H1 (cell line): Measurements from ENCODE around the gene RINT1. TPM values are rescaled to one million over a fixed set of nuclear protein-coding genes. Genes with fewer than 3 reads are reported as not detected.

Experiments
- CTCF ChIA-PET: fragments of 300-600 bp; sonication (Branson Sonifier 250); formaldehyde crosslinking; loops from one replicate; lab custom pipeline; 2021; ENCODE audit not compliant: partially characterized antibody; lab: Charles Lee
- POLR2A ChIA-PET: fragments of 300-600 bp; sonication (Branson Sonifier 250); formaldehyde crosslinking; loops from one replicate; lab custom pipeline; 2021; ENCODE audit warnings: inconsistent platforms; ENCODE audit not compliant: partially characterized antibody; lab: Charles Lee
- DNase-seq, 2 experiments: peaks; one replicate each; pipeline versions ENCODE4 v3.0.0 to v3.0.0-alpha.2; 2010 to 2022; ENCODE audit warnings: low spot score in 2 of 2, low read depth in 1 of 2, mixed read lengths in 1 of 2
- FAIRE-seq: peaks from 2 replicates; lab custom pipeline; 2011; peaks lifted over from hg19 to GRCh38; lab: Jason Lieb, UNC
- H2AFZ ChIP-seq: 2 replicates; pipeline ENCODE4 v1.8.1; 2012; ENCODE audit warnings: low read length, inconsistent platforms
- H2AK5ac ChIP-seq: 2 replicates; pipeline ENCODE4 v1.6.1; 2013; ENCODE audit warnings: low read depth, low read length
- H2BK120ac ChIP-seq: replicated peaks from 2 replicates; pipeline ENCODE3; 2013; ENCODE audit warnings: low read depth, low read length, inconsistent platforms
- H2BK12ac ChIP-seq: 2 replicates; pipeline ENCODE4 v1.6.1; 2013; ENCODE audit warnings: low read depth, low read length
- H2BK15ac ChIP-seq: 2 replicates; pipeline ENCODE4 v1.6.1; 2013; ENCODE audit warnings: low read length
- H2BK20ac ChIP-seq: 2 replicates; pipeline ENCODE4 v1.6.1; 2013; ENCODE audit warnings: low read length
- H2BK5ac ChIP-seq: 2 replicates; pipeline ENCODE4 v1.6.1; 2013; ENCODE audit warnings: low read depth, low read length
- H3K14ac ChIP-seq: 2 replicates; pipeline ENCODE4 v1.6.1; 2013; ENCODE audit warnings: inconsistent platforms; ENCODE audit not compliant: insufficient read length
- H3K18ac ChIP-seq: 2 replicates; pipeline ENCODE4 v1.6.1; 2013; ENCODE audit warnings: low read length; ENCODE audit errors: extremely low read depth
- H3K23ac ChIP-seq: 2 replicates; pipeline ENCODE4 v1.6.1; 2013; ENCODE audit warnings: inconsistent platforms; ENCODE audit not compliant: insufficient read length
- H3K23me2 ChIP-seq: 2 replicates; pipeline ENCODE4 v1.6.1; 2013; ENCODE audit warnings: low read depth, low read length
- H3K27ac ChIP-seq: 2 replicates; pipeline ENCODE4 v1.6.1; 2011; ENCODE audit warnings: low read depth, low read length, inconsistent platforms
- H3K27me3 ChIP-seq, 4 experiments: replicated peaks in 1 of 4; 1 replicate in 1 of 4; 2 replicates in 3 of 4; pipeline versions ENCODE4 v1.6.1 to v1.8.1; 2011 to 2013; ENCODE audit warnings: low read length in 3 of 4, mild to moderate bottlenecking in 3 of 4, inconsistent platforms in 2 of 4, mixed read lengths in 2 of 4, moderate library complexity in 1 of 4; ENCODE audit not compliant: control insufficient read depth in 3 of 4, insufficient read depth in 3 of 4; ENCODE audit errors: extremely low read depth in 1 of 4
- H3K36me3 ChIP-seq, 4 experiments: 2 replicates each; pipeline versions ENCODE4 v1.6.1 to v1.8.1; 2011 to 2013; ENCODE audit warnings: mild to moderate bottlenecking in 4 of 4, low read length in 3 of 4, moderate library complexity in 2 of 4, control low read depth in 1 of 4, inconsistent platforms in 1 of 4; ENCODE audit not compliant: insufficient read depth in 4 of 4, control insufficient read depth in 2 of 4
- H3K4ac ChIP-seq: replicated peaks from 2 replicates; pipeline ENCODE3; 2013; ENCODE audit warnings: low read length, low read depth, mixed read lengths, inconsistent platforms; ENCODE audit not compliant: insufficient read length
- H3K4me1 ChIP-seq, 4 experiments: replicated peaks in 1 of 4; 1 replicate in 1 of 4; 2 replicates in 3 of 4; pipeline versions ENCODE4 v1.6.1 to v1.8.1; 2011 to 2013; ENCODE audit warnings: low read length in 3 of 4, inconsistent platforms in 2 of 4, mixed read lengths in 1 of 4; ENCODE audit not compliant: insufficient read depth in 4 of 4, control insufficient read depth in 3 of 4
- H3K4me2 ChIP-seq, 2 experiments: 2 replicates each; pipeline versions ENCODE4 v1.6.1 to v1.8.1; 2011 to 2013; ENCODE audit warnings: low read depth in 2 of 2, low read length in 2 of 2, control low read depth in 1 of 2, inconsistent platforms in 1 of 2, mild to moderate bottlenecking in 1 of 2; ENCODE audit not compliant: insufficient read depth in 1 of 2
- H3K4me3 ChIP-seq, 4 experiments: fragments of 200-600, 300-600 bp in 1 of 4; sonication (generic), shearing (Covaris generic), sonication (Bioruptor Twin) in 1 of 4; 2 replicates each; pipeline versions ENCODE4 v1.5.1 to v1.8.1; 2011 to 2016; ENCODE audit warnings: low read length in 4 of 4, low read depth in 3 of 4, control low read depth in 2 of 4, inconsistent platforms in 2 of 4, mild to moderate bottlenecking in 2 of 4, mixed read lengths in 1 of 4, moderate library complexity in 1 of 4; ENCODE audit not compliant: insufficient read depth in 2 of 4; ENCODE audit errors: extremely low read depth in 1 of 4
- H3K56ac ChIP-seq: replicated peaks from 2 replicates; pipeline ENCODE3; 2013; ENCODE audit warnings: low read depth, mild to moderate bottlenecking, mixed read lengths, low read length, inconsistent platforms; ENCODE audit not compliant: insufficient read length
- H3K79me1 ChIP-seq: 2 replicates; pipeline ENCODE4 v1.6.1; 2013; ENCODE audit warnings: low read depth, low read length, control low read depth
- H3K79me2 ChIP-seq, 2 experiments: 2 replicates each; pipeline versions ENCODE4 v1.6.1 to v1.8.1; 2012 to 2013; ENCODE audit warnings: low read length in 2 of 2, mild to moderate bottlenecking in 2 of 2, inconsistent platforms in 1 of 2; ENCODE audit not compliant: insufficient read depth in 2 of 2, control insufficient read depth in 1 of 2
- H3K9ac ChIP-seq, 4 experiments: replicated peaks in 1 of 4; 1 replicate in 1 of 4; 2 replicates in 3 of 4; pipeline versions ENCODE4 v1.6.1 to v1.8.1; 2011 to 2013; ENCODE audit warnings: low read depth in 3 of 4, low read length in 3 of 4, control low read depth in 2 of 4, mild to moderate bottlenecking in 2 of 4, moderate library complexity in 2 of 4, inconsistent platforms in 1 of 4; ENCODE audit errors: extremely low read depth in 1 of 4
- H3K9me3 ChIP-seq, 2 experiments: 2 replicates each; pipeline versions ENCODE4 v1.6.1 to v1.8.1; 2012 to 2013; ENCODE audit warnings: mild to moderate bottlenecking in 2 of 2, moderate library complexity in 2 of 2, control low read depth in 1 of 2, inconsistent platforms in 1 of 2, low read depth in 1 of 2, low read length in 1 of 2, mixed read lengths in 1 of 2; ENCODE audit not compliant: insufficient read depth in 2 of 2
- H4K20me1 ChIP-seq, 2 experiments: replicated peaks in 1 of 2; 2 replicates each; pipeline versions ENCODE3 to v1.8.1; 2011 to 2013; ENCODE audit warnings: inconsistent platforms in 2 of 2, low read length in 2 of 2, mild to moderate bottlenecking in 1 of 2; ENCODE audit not compliant: insufficient read depth in 2 of 2, control insufficient read depth in 1 of 2
- H4K5ac ChIP-seq: 2 replicates; pipeline ENCODE4 v1.6.1; 2013; ENCODE audit warnings: low read length, low read depth, mixed read lengths, inconsistent platforms; ENCODE audit not compliant: insufficient read length
- H4K8ac ChIP-seq: 2 replicates; pipeline ENCODE4 v1.8.0; 2013; ENCODE audit warnings: mild to moderate bottlenecking, moderate library complexity, low read length, inconsistent platforms; ENCODE audit not compliant: insufficient read depth; ENCODE audit errors: extremely low read depth
- H4K91ac ChIP-seq: replicated peaks from 2 replicates; pipeline ENCODE3; 2013; ENCODE audit warnings: low read length, mixed read lengths, inconsistent platforms; ENCODE audit not compliant: insufficient read length
- CBX5 ChIP-seq: fragments of 300-800, 300-1000 bp; sonication (generic); IDR thresholded peaks from 2 replicates; pipeline ENCODE4 v1.7.1; 2016; ENCODE audit warnings: antibody characterized with exemption, low read length, low read depth
- FOSL1 ChIP-seq: IDR thresholded peaks from 2 replicates; pipeline ENCODE4 v1.6.1; 2011; ENCODE audit warnings: mild to moderate bottlenecking, low read depth, low read length, moderate library complexity; ENCODE audit not compliant: insufficient read depth
- GTF2F1 ChIP-seq: IDR thresholded peaks from 2 replicates; pipeline ENCODE4 v1.6.1; 2012; ENCODE audit warnings: low read depth, low read length, improper control_type of control experiment, borderline replicate concordance
- NANOG ChIP-seq: IDR thresholded peaks from 2 replicates; pipeline ENCODE4 v1.6.1; 2011; ENCODE audit warnings: low read length, low read depth, mild to moderate bottlenecking, inconsistent platforms; ENCODE audit not compliant: insufficient read depth, poor library complexity, severe bottlenecking
- RFX5 ChIP-seq: IDR thresholded peaks from 2 replicates; pipeline ENCODE4 v1.6.1; 2011; ENCODE audit warnings: low read depth, low read length, improper control_type of control experiment, borderline replicate concordance
- RNF2 ChIP-seq: fragments of 200-900, 300-1000 bp; sonication (generic); IDR thresholded peaks from 2 replicates; pipeline ENCODE4 v1.7.1; 2016; ENCODE audit warnings: borderline replicate concordance, low read depth, mild to moderate bottlenecking, antibody characterized with exemption, low read length; ENCODE audit not compliant: poor library complexity, severe bottlenecking; ENCODE audit errors: missing control alignments
- SRF ChIP-seq: IDR thresholded peaks from 2 replicates; pipeline ENCODE4 v1.6.1; 2011; ENCODE audit warnings: mild to moderate bottlenecking, low read depth, low read length, moderate library complexity
- WGBS, 2 experiments: shearing (Covaris generic) in 1 of 2; methylation state at CpG; one replicate each; pipeline versions ENCODE4 v1.1.6 to v1.1.7; 2013 to 2015; ENCODE audit warnings: low lambda C conversion rate in 2 of 2, mixed read lengths in 2 of 2, inconsistent platforms in 1 of 2, low coverage in 1 of 2, missing lambda C conversion rate in 1 of 2; ENCODE audit not compliant: insufficient replicate concordance in 2 of 2, insufficient coverage in 1 of 2, insufficient read length in 1 of 2; ENCODE audit errors: extremely low coverage in 1 of 2, missing lambda C conversion rate in 1 of 2; 5-methylcytosine and 5-hydroxymethylcytosine counted together
- polyA plus RNA-seq, 7 experiments: library from polyadenylated mRNA; depleted of rRNA in 3 of 7; stranded (reverse) in 5 of 7; unstranded in 2 of 7; fragments of >200 nt in 5 of 7; fragments of 200-250 nt in 2 of 7; gene quantifications; 1 replicate in 5 of 7; 2 replicates in 1 of 7; 4 replicates in 1 of 7; pipeline versions ENCODE4 v1.2.1 to v1.2.3, GENCODE V29; 2011 to 2013; ENCODE audit warnings: missing spikeins in 2 of 7, mixed read lengths in 2 of 7
- total RNA-seq: library from RNA; stranded (reverse); fragmentation: NEBNext Ultra II Directional; extraction: Animal tissue kit (Norgen Biotek cat#: 25700); gene quantifications from 2 replicates; pipeline ENCODE4 v1.2.1, GENCODE V29; 2021
- TF ChIP-seq, protein P1 (sequence below), 3 experiments: IDR thresholded peaks; 1 replicate in 2 of 3; 2 replicates in 1 of 3; pipeline versions ENCODE4 v1.5.1 to v1.6.1; 2011; ENCODE audit warnings: low read length in 3 of 3, mild to moderate bottlenecking in 3 of 3, inconsistent platforms in 2 of 3, low read depth in 1 of 3, moderate library complexity in 1 of 3; ENCODE audit not compliant: insufficient read depth in 1 of 3; ENCODE audit errors: control extremely low read depth in 1 of 3
- TF ChIP-seq, protein P2 (sequence below): IDR thresholded peaks from 2 replicates; pipeline ENCODE4 v1.6.1; 2011; ENCODE audit warnings: low read length, improper control_type of control experiment

RINT1 gene
- total and polyA plus RNA-seq, 2 of the 8 experiments (the other 6 are each of a cell fraction or from before 2014, with no cell fraction given) = 7.8 to 21.8 TPM

DNA sequence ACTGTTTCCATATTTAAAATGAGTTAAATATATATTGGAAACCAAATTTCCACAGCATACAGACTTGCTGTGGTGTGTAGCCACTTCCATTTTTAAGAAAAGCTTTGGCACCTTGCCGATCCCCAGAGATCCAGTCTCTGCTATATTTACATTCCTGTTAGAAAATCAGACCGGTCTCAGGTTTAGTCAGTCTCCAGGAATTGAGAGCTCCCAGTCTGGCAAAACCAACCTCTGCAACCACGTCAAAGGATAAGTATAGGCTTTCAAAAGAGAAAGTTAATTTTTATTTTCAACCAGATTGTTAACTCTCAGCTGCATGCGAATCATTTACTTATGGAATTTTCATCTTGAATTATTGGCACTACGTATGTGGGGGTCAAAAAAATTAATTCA lies 38.1 kb upstream of the RINT1 start:
- Histone ChIP-seq H4K20me1 (no peaks in the 10 kb centered on the region), H2BK15ac (no peak overlapping the region), H3K9ac (no peak overlapping the region), H3K79me2 (no peaks in the 10 kb centered on the region), H3K36me3 (peaks cover 0 to 48% (median 6%) of the 10 kb centered on the region in 4 experiments; a peak in 6 of 8 replicates), H3K18ac (no peak overlapping the region), H2BK20ac (no peak overlapping the region), H3K79me1 (no peaks in the 10 kb centered on the region; the same call in 1 of the 2 replicates), H3K14ac (no peak overlapping the region), H3K4me2 (no peak overlapping the region), H2BK120ac (no peak overlapping the region), H3K27me3 (no peaks in the 10 kb centered on the region), H3K23ac (no peak overlapping the region), H2AK5ac (no peak overlapping the region), H4K8ac (no peak overlapping the region), H3K4me1 (no peaks in the 10 kb centered on the region), H3K23me2 (no peaks in the 10 kb centered on the region), H3K56ac (no peak overlapping the region), H2AFZ (no peak overlapping the region), H2BK5ac (no peak overlapping the region), H3K9me3 (no peaks in the 10 kb centered on the region), H3K4me3 (no peak overlapping the region), H4K5ac (no peak overlapping the region), H3K27ac (no peak overlapping the region), H4K91ac (no peak overlapping the region), H2BK12ac (no peak overlapping the region), H3K4ac (no peak overlapping the region)
- FAIRE-seq = no peak
- ChIA-PET POLR2A (interaction anchor here (0.8 to 2.5 kb wide), 4 partner anchors 9 to 38 kb away, joined by 4 to 10 read pairs (median 7); partner anchors contain the start of gene RINT1), CTCF (interaction anchor here (1.0 kb wide), 2 partner anchors 37 to 571 kb away, joined by 3 read pairs; no protein-coding TSS in a partner anchor)
- 94% methylated on average over 5 of the region's 5 CpGs; no CpG with 5 or more reads in 1 of the 2 experiments for WGBS, 2 experiments
- no peak for DNase-seq
- TF ChIP-seq, protein P1, sequence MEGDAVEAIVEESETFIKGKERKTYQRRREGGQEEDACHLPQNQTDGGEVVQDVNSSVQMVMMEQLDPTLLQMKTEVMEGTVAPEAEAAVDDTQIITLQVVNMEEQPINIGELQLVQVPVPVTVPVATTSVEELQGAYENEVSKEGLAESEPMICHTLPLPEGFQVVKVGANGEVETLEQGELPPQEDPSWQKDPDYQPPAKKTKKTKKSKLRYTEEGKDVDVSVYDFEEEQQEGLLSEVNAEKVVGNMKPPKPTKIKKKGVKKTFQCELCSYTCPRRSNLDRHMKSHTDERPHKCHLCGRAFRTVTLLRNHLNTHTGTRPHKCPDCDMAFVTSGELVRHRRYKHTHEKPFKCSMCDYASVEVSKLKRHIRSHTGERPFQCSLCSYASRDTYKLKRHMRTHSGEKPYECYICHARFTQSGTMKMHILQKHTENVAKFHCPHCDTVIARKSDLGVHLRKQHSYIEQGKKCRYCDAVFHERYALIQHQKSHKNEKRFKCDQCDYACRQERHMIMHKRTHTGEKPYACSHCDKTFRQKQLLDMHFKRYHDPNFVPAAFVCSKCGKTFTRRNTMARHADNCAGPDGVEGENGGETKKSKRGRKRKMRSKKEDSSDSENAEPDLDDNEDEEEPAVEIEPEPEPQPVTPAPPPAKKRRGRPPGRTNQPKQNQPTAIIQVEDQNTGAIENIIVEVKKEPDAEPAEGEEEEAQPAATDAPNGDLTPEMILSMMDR (IDR thresholded peaks at IDR 0.05; ENCODE audit: control extremely low read depth in 1 of 3, insufficient read depth in 1 of 3, low read depth in 1 of 3, low read length in 3 of 3) = no peak
- TF ChIP-seq, protein P2, sequence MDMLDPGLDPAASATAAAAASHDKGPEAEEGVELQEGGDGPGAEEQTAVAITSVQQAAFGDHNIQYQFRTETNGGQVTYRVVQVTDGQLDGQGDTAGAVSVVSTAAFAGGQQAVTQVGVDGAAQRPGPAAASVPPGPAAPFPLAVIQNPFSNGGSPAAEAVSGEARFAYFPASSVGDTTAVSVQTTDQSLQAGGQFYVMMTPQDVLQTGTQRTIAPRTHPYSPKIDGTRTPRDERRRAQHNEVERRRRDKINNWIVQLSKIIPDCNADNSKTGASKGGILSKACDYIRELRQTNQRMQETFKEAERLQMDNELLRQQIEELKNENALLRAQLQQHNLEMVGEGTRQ = no peak
- TF ChIP-seq NANOG (no peak), FOSL1 (no peak), SRF (no peak), GTF2F1 (no peak), RNF2 (no peak), CBX5 (no peak), RFX5 (no peak)
